Measurements from ENCODE around the gene CD46. TPM values are rescaled to one million over a fixed set of nuclear protein-coding genes. Genes with fewer than 3 reads are reported as not detected.
"Not testable (repeated sequence)": the region's sequence is repeated elsewhere in the genome, so short reads cannot be mapped to it uniquely, and the experiment has no call there.

Gene CD46
- total RNA-seq (100 to 1,000 TPM in 4 of 10 donors, 10 to 100 TPM in 6; 84.0 to 114 (median 97.0) TPM), polyA plus RNA-seq (10 to 100 TPM; 44.0 to 69.2 TPM)
- long read RNA-seq, donor 1, transcript CD46-207 (12 exons, 3,281 nt), result minor isoform, 30 of 157 reads
- long read RNA-seq, donor 1, transcript CD46-204 (11 exons, 3,188 nt), result major isoform, 92 of 157 reads
- long read RNA-seq, donor 1, transcript CD46-206 (10 exons, 3,081 nt), result minor isoform, 6 of 157 reads
- long read RNA-seq, donor 1, partial matches to known transcripts, result 8 of 157 reads
- long read RNA-seq, donor 1, other reads (novel, unspliced or antisense), result 17 of 157 reads
- long read RNA-seq, donor 2, transcript CD46-204 (11 exons, 3,188 nt), result major isoform, 65 of 168 reads
- long read RNA-seq, donor 2, transcript CD46-208 (13 exons, 3,326 nt), result minor isoform, 18 of 168 reads
- long read RNA-seq, donor 2, transcript CD46-203 (12 exons, 3,233 nt), result minor isoform, 14 of 168 reads
- long read RNA-seq, donor 2, transcript CD46-207 (12 exons, 3,281 nt), result minor isoform, 41 of 168 reads
- long read RNA-seq, donor 2, partial matches to known transcripts, result 7 of 168 reads
- long read RNA-seq, donor 2, other reads (novel, unspliced or antisense), result 20 of 168 reads
- long read RNA-seq, donor 3, transcript CD46-207 (12 exons, 3,281 nt), result minor isoform, 66 of 273 reads
- long read RNA-seq, donor 3, transcript CD46-203 (12 exons, 3,233 nt), result minor isoform, 17 of 273 reads
- long read RNA-seq, donor 3, transcript CD46-204 (11 exons, 3,188 nt), result major isoform, 103 of 273 reads
- long read RNA-seq, donor 3, transcript CD46-208 (13 exons, 3,326 nt), result minor isoform, 24 of 273 reads
- long read RNA-seq, donor 3, partial matches to known transcripts, result 12 of 273 reads
- long read RNA-seq, donor 3, other reads (novel, unspliced or antisense), result 41 of 273 reads

- Histone ChIP-seq H3K27ac (peak within 1 kb of the TSS; percentile 77 to 95 (median 94)), H3K36me3 (peaks cover 0 to 3% (median 0%) of the 10 kb centered on the region in 9 donors), H3K9me3 (no peaks in the 10 kb centered on the region), H3K4me1 (peaks cover 3 to 69% (median 63%) of the 10 kb centered on the region in 9 donors), H3K4me3 (peak within 1 kb of the TSS; percentile 58 to 95 (median 86)), H3K27me3 (no peaks in the 10 kb centered on the region)
- TF ChIP-seq CTCF (IDR thresholded peaks at IDR 0.05), result peak in 2 of 9 donors; percentile 15 to 17
- intact Hi-C loops (cut with DNase I), result loop anchor here in 1 of 10 donors (5.0 kb wide), 1 partner anchor 45 kb away; no protein-coding TSS in a partner anchor
- WGBS, 2 donors, result 1% methylated on average over 55 of the region's 55 CpGs
- ATAC-seq, result peak; percentile 99
- DNase-seq, result peak; percentile 96 to 98
Observed at GRCh38 chr1:207751790-207752455, at the start of gene CD46. Gene CD46, plus strand, starts transcription at chr1:207752054. Its CDS starts 159 bp downstream, at chr1:207752213.

GRCh38 chr1:207702317-207702716 lies 49.5 kb upstream of the CD46 start:
- H3K27ac ChIP-seq, result no peak overlapping the region
- ATAC-seq (no peak), DNase-seq (no peak)
- intact Hi-C loops (cut with DNase I), result no loop called here
- no peaks in the 10 kb centered on the region for H3K27me3 ChIP-seq
- WGBS, 2 donors, result 72 to 78% methylated on average over 1 of the region's 1 CpG
- no peaks in the 10 kb centered on the region for H3K36me3 ChIP-seq
- TF ChIP-seq CTCF (IDR thresholded peaks at IDR 0.05), result no peak
- H3K4me3 ChIP-seq, result no peak overlapping the region
- no peaks in the 10 kb centered on the region for H3K4me1 ChIP-seq
- no peaks in the 10 kb centered on the region for H3K9me3 ChIP-seq

GRCh38 chr1:207703712-207704111 lies 48.1 kb upstream of the CD46 start:
- 90 to 96% methylated on average over 5 of the region's 5 CpGs for WGBS, 2 donors
- H3K27me3 ChIP-seq, result no peaks in the 10 kb centered on the region
- H3K9me3 ChIP-seq, result no peaks in the 10 kb centered on the region
- DNase-seq, result no peak
- no peak for ATAC-seq
- no peak overlapping the region for H3K4me3 ChIP-seq
- no peak overlapping the region for H3K27ac ChIP-seq
- H3K4me1 ChIP-seq, result no peaks in the 10 kb centered on the region
- H3K36me3 ChIP-seq, result no peaks in the 10 kb centered on the region
- no peak for TF ChIP-seq CTCF (IDR thresholded peaks at IDR 0.05)
- intact Hi-C loops (cut with DNase I), result no loop called here

- H3K4me3 ChIP-seq; H3K9me3 ChIP-seq; DNase-seq; H3K4me1 ChIP-seq; H3K27ac ChIP-seq; intact Hi-C loops (cut with DNase I); H3K36me3 ChIP-seq; ATAC-seq; H3K27me3 ChIP-seq: not testable (repeated sequence)
- WGBS, 2 donors, result 66 to 74% methylated on average over 3 of the region's 3 CpGs
Observed at GRCh38 chr1:207708004-207708403, 43.9 kb upstream of the CD46 start.
